GM23338 (cell line): ENCODE data around the gene COL26A1. TPM values are rescaled to one million over a fixed set of nuclear protein-coding genes. Genes with fewer than 3 reads are reported as not detected.

Source experiments
- ATAC-seq: fragments of 200-7000 bp; cut with Tn5 transposase; 3 replicates; pipeline ENCODE4 v1.9.1; 2020
- DNase-seq: peaks from one replicate; pipeline ENCODE4 v3.0.0-alpha.2; 2015; ENCODE audit warnings: low spot score
- H2AFZ ChIP-seq: fragments of 200-600 bp; sonication (generic); 2 replicates; pipeline ENCODE4 v1.8.0; 2016; ENCODE audit warnings: antibody characterized with exemption, mild to moderate bottlenecking, moderate library complexity
- H3F3A ChIP-seq: fragments of 200-600 bp; sonication (generic); replicated peaks from 2 replicates; pipeline ENCODE4 v1.8.0; 2017; ENCODE audit warnings: antibody characterized with exemption, mixed run types, low read depth
- H3K27ac ChIP-seq: fragments of 200-600 bp; sonication (generic); 2 replicates; pipeline ENCODE4 v1.6.1; 2016; ENCODE audit warnings: low read depth
- H3K27me3 ChIP-seq: fragments of 200-600 bp; sonication (generic); 2 replicates; pipeline ENCODE4 v1.8.0; 2016; ENCODE audit warnings: mild to moderate bottlenecking, mixed run types, moderate library complexity; ENCODE audit not compliant: insufficient read depth
- H3K36me3 ChIP-seq: fragments of 200-600 bp; sonication (generic); 2 replicates; pipeline ENCODE4 v1.8.0; 2016; ENCODE audit warnings: mild to moderate bottlenecking; ENCODE audit not compliant: insufficient read depth
- H3K4me1 ChIP-seq: fragments of 200-600 bp; sonication (generic); 2 replicates; pipeline ENCODE4 v1.8.0; 2016; ENCODE audit warnings: mild to moderate bottlenecking, moderate library complexity; ENCODE audit not compliant: insufficient read depth
- H3K4me2 ChIP-seq: fragments of 200-600 bp; sonication (generic); 2 replicates; pipeline ENCODE4 v1.7.1; 2017; ENCODE audit warnings: mixed run types
- H3K4me3 ChIP-seq: fragments of 200-600 bp; sonication (generic); 2 replicates; pipeline ENCODE4 v1.6.1; 2016; ENCODE audit warnings: mixed run types
- H3K79me2 ChIP-seq: fragments of 200-600 bp; sonication (generic); replicated peaks from 2 replicates; pipeline ENCODE4 v1.8.0; 2017; ENCODE audit warnings: mild to moderate bottlenecking; ENCODE audit not compliant: insufficient read depth
- H3K9me2 ChIP-seq: fragments of 200-600 bp; sonication (generic); 2 replicates; pipeline ENCODE4 v1.8.0; 2017; ENCODE audit not compliant: insufficient read depth
- H4K20me1 ChIP-seq: fragments of 200-600 bp; sonication (generic); replicated peaks from 2 replicates; pipeline ENCODE4 v1.8.0; 2017; ENCODE audit warnings: mild to moderate bottlenecking; ENCODE audit not compliant: insufficient read depth
- H3K27ac Mint-ChIP-seq: 2 replicates; pipeline ENCODE4 v1.8.0; 2020; ENCODE audit warnings: inconsistent platforms, mild to moderate bottlenecking, moderate library complexity, mixed read lengths
- H3K27me3 Mint-ChIP-seq: 3 replicates; pipeline ENCODE4 v1.8.0; 2022; ENCODE audit warnings: low read depth, mild to moderate bottlenecking, moderate library complexity, mixed read lengths, inconsistent platforms; ENCODE audit not compliant: insufficient read depth, poor library complexity
- H3K36me3 Mint-ChIP-seq: 3 replicates; pipeline ENCODE4 v1.8.0; 2021; ENCODE audit warnings: low read depth, mild to moderate bottlenecking, inconsistent platforms, moderate library complexity, mixed read lengths
- H3K4me1 Mint-ChIP-seq: 3 replicates; pipeline ENCODE4 v1.8.0; 2020; ENCODE audit warnings: mild to moderate bottlenecking, inconsistent platforms, mixed read lengths
- H3K4me3 Mint-ChIP-seq: 3 replicates; pipeline ENCODE4 v1.8.0; 2021; ENCODE audit warnings: moderate library complexity, mild to moderate bottlenecking, inconsistent platforms, mixed read lengths
- H3K9me3 Mint-ChIP-seq: 3 replicates; pipeline ENCODE4 v1.8.0; 2020; ENCODE audit warnings: moderate library complexity, mild to moderate bottlenecking, inconsistent platforms, mixed read lengths
- CREB1 ChIP-seq: fragments of 250-450 bp; sonication (Bioruptor Pico); IDR thresholded peaks from 2 replicates; pipeline ENCODE4 v1.5.0; 2020; ENCODE audit warnings: low read depth, mild to moderate bottlenecking, moderate library complexity
- JUNB ChIP-seq: IDR thresholded peaks from one replicate; pipeline ENCODE4 v1.6.1; 2016; ENCODE audit warnings: antibody characterized with exemption; ENCODE audit not compliant: unreplicated experiment
- NANOG ChIP-seq: IDR thresholded peaks from 2 replicates; pipeline ENCODE4 v1.6.1; 2016; ENCODE audit warnings: antibody characterized with exemption, borderline replicate concordance
- POLR2AphosphoS5 ChIP-seq: IDR thresholded peaks from 2 replicates; pipeline ENCODE4 v1.6.1; 2016; ENCODE audit warnings: antibody characterized with exemption, low read depth
- STAT1 ChIP-seq: IDR thresholded peaks from one replicate; pipeline ENCODE4 v1.6.1; 2016; ENCODE audit warnings: antibody characterized with exemption; ENCODE audit not compliant: unreplicated experiment
- ZNF114 ChIP-seq: fragments of 250-450 bp; sonication (Bioruptor Pico); IDR thresholded peaks from 2 replicates; pipeline ENCODE4 v1.5.0; 2020; ENCODE audit warnings: mild to moderate bottlenecking, moderate library complexity
- ZNF331 ChIP-seq: fragments of 250-450 bp; sonication (Bioruptor Pico); IDR thresholded peaks from 2 replicates; pipeline ENCODE4 v1.5.0; 2020; ENCODE audit warnings: low read depth, mild to moderate bottlenecking, moderate library complexity
- polyA plus RNA-seq: library from polyadenylated mRNA; unstranded; fragments of >200 nt; fragmentation: Nextera tagmentation; extraction: Ambion mirVana; gene quantifications from 2 replicates; pipeline ENCODE4 v1.2.1, GENCODE V29; 2016
- total RNA-seq: library from RNA; depleted of rRNA; stranded (reverse); fragments of >200 nt; shearing (Covaris generic); gene quantifications from 2 replicates; pipeline ENCODE4 v1.2.3, GENCODE V29; 2014
- TF ChIP-seq, protein P1 (sequence below): fragments of 250-450 bp; sonication (Bioruptor Pico); IDR thresholded peaks from 2 replicates; pipeline ENCODE4 v1.5.0; 2020; ENCODE audit warnings: mild to moderate bottlenecking, moderate library complexity
- TF ChIP-seq, protein P2 (sequence below), 2 experiments: fragments of 200-600 bp in 1 of 2; sonication (generic) in 1 of 2; conservative IDR thresholded peaks; 2 replicates each; pipeline versions ENCODE4 v1.5.1 to v1.6.1; 2016 to 2017; ENCODE audit warnings: antibody characterized with exemption in 2 of 2, low read depth in 2 of 2, mild to moderate bottlenecking in 2 of 2, moderate library complexity in 1 of 2
- TF ChIP-seq, protein P3 (sequence below): IDR thresholded peaks from one replicate; pipeline ENCODE4 v1.6.1; 2018; ENCODE audit warnings: antibody characterized with exemption; ENCODE audit not compliant: unreplicated experiment

COL26A1 gene
- total and polyA plus RNA-seq, 2 experiments from 2014 or later: 17.8 to 55.0 TPM

DNA sequence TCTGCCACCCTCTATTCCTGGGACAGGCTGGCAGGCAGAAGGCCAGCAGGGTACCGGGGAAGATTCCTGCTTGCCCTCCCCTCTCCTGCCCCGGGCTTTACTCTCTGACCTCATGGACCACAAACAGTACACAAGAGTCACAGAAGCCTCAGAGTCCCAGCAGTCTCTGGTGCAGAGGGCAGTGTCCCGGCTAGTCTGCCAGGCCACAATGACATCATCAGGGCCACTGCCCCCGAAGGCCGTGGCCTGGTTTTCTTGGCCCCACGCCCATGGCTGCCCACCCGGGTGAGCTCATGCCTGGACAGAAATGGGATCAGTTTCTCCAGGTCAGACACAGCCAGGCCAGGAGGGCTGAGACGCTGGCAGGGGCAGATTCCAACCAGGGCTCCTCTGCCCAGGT lies 174.5 kb downstream of the COL26A1 start:
- Histone ChIP-seq H3K27ac (no peak overlapping the region), H3K36me3 (no peaks in the 10 kb centered on the region), H3K4me3 (no peak overlapping the region), H3K4me1 (no peaks in the 10 kb centered on the region), H3K4me2 (no peak overlapping the region), H4K20me1 (no peaks in the 10 kb centered on the region), H3K9me2 (no peaks in the 10 kb centered on the region), H3F3A (no peaks in the 10 kb centered on the region), H3K79me2 (no peaks in the 10 kb centered on the region), H2AFZ (no peak overlapping the region), H3K27me3 (no peaks in the 10 kb centered on the region)
- no peak for TF ChIP-seq CREB1 (CRISPR knock-in tag)
- no peak for TF ChIP-seq STAT1
- no peak for TF ChIP-seq ZNF331 (CRISPR knock-in tag)
- TF ChIP-seq, protein P1, sequence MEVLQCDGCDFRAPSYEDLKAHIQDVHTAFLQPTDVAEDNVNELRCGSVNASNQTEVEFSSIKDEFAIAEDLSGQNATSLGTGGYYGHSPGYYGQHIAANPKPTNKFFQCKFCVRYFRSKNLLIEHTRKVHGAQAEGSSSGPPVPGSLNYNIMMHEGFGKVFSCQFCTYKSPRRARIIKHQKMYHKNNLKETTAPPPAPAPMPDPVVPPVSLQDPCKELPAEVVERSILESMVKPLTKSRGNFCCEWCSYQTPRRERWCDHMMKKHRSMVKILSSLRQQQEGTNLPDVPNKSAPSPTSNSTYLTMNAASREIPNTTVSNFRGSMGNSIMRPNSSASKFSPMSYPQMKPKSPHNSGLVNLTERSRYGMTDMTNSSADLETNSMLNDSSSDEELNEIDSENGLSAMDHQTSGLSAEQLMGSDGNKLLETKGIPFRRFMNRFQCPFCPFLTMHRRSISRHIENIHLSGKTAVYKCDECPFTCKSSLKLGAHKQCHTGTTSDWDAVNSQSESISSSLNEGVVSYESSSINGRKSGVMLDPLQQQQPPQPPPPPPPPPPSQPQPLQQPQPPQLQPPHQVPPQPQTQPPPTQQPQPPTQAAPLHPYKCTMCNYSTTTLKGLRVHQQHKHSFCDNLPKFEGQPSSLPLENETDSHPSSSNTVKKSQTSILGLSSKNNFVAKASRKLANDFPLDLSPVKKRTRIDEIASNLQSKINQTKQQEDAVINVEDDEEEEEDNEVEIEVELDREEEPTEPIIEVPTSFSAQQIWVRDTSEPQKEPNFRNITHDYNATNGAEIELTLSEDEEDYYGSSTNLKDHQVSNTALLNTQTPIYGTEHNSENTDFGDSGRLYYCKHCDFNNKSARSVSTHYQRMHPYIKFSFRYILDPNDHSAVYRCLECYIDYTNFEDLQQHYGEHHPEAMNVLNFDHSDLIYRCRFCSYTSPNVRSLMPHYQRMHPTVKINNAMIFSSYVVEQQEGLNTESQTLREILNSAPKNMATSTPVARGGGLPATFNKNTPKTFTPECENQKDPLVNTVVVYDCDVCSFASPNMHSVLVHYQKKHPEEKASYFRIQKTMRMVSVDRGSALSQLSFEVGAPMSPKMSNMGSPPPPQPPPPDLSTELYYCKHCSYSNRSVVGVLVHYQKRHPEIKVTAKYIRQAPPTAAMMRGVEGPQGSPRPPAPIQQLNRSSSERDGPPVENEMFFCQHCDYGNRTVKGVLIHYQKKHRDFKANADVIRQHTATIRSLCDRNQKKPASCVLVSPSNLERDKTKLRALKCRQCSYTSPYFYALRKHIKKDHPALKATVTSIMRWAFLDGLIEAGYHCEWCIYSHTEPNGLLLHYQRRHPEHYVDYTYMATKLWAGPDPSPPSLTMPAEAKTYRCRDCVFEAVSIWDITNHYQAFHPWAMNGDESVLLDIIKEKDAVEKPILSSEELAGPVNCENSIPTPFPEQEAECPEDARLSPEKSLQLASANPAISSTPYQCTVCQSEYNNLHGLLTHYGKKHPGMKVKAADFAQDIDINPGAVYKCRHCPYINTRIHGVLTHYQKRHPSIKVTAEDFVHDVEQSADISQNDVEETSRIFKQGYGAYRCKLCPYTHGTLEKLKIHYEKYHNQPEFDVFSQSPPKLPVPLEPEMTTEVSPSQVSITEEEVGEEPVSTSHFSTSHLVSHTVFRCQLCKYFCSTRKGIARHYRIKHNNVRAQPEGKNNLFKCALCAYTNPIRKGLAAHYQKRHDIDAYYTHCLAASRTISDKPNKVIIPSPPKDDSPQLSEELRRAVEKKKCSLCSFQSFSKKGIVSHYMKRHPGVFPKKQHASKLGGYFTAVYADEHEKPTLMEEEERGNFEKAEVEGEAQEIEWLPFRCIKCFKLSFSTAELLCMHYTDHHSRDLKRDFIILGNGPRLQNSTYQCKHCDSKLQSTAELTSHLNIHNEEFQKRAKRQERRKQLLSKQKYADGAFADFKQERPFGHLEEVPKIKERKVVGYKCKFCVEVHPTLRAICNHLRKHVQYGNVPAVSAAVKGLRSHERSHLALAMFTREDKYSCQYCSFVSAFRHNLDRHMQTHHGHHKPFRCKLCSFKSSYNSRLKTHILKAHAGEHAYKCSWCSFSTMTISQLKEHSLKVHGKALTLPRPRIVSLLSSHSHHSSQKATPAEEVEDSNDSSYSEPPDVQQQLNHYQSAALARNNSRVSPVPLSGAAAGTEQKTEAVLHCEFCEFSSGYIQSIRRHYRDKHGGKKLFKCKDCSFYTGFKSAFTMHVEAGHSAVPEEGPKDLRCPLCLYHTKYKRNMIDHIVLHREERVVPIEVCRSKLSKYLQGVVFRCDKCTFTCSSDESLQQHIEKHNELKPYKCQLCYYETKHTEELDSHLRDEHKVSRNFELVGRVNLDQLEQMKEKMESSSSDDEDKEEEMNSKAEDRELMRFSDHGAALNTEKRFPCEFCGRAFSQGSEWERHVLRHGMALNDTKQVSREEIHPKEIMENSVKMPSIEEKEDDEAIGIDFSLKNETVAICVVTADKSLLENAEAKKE: no peak
- TF ChIP-seq ZNF114 (CRISPR knock-in tag): no peak
- TF ChIP-seq, protein P2, sequence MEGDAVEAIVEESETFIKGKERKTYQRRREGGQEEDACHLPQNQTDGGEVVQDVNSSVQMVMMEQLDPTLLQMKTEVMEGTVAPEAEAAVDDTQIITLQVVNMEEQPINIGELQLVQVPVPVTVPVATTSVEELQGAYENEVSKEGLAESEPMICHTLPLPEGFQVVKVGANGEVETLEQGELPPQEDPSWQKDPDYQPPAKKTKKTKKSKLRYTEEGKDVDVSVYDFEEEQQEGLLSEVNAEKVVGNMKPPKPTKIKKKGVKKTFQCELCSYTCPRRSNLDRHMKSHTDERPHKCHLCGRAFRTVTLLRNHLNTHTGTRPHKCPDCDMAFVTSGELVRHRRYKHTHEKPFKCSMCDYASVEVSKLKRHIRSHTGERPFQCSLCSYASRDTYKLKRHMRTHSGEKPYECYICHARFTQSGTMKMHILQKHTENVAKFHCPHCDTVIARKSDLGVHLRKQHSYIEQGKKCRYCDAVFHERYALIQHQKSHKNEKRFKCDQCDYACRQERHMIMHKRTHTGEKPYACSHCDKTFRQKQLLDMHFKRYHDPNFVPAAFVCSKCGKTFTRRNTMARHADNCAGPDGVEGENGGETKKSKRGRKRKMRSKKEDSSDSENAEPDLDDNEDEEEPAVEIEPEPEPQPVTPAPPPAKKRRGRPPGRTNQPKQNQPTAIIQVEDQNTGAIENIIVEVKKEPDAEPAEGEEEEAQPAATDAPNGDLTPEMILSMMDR (conservative IDR thresholded peaks at IDR 0.05; ENCODE audit: low read depth in 2 of 2): no peak
- no peak for TF ChIP-seq NANOG
- no peak for TF ChIP-seq JUNB
- TF ChIP-seq, protein P3, sequence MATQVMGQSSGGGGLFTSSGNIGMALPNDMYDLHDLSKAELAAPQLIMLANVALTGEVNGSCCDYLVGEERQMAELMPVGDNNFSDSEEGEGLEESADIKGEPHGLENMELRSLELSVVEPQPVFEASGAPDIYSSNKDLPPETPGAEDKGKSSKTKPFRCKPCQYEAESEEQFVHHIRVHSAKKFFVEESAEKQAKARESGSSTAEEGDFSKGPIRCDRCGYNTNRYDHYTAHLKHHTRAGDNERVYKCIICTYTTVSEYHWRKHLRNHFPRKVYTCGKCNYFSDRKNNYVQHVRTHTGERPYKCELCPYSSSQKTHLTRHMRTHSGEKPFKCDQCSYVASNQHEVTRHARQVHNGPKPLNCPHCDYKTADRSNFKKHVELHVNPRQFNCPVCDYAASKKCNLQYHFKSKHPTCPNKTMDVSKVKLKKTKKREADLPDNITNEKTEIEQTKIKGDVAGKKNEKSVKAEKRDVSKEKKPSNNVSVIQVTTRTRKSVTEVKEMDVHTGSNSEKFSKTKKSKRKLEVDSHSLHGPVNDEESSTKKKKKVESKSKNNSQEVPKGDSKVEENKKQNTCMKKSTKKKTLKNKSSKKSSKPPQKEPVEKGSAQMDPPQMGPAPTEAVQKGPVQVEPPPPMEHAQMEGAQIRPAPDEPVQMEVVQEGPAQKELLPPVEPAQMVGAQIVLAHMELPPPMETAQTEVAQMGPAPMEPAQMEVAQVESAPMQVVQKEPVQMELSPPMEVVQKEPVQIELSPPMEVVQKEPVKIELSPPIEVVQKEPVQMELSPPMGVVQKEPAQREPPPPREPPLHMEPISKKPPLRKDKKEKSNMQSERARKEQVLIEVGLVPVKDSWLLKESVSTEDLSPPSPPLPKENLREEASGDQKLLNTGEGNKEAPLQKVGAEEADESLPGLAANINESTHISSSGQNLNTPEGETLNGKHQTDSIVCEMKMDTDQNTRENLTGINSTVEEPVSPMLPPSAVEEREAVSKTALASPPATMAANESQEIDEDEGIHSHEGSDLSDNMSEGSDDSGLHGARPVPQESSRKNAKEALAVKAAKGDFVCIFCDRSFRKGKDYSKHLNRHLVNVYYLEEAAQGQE: no peak
- no peak for TF ChIP-seq POLR2AphosphoS5
- DNase-seq (no peak), ATAC-seq (no peak)
- Mint-ChIP-seq H3K4me1 (peaks cover 4% of the 10 kb centered on the region; the same call in 1 of the 3 replicates), H3K9me3 (no peaks in the 10 kb centered on the region), H3K27me3 (peaks cover 5% of the 10 kb centered on the region), H3K4me3 (no peak overlapping the region), H3K27ac (no peak overlapping the region), H3K36me3 (no peaks in the 10 kb centered on the region; the same call in 2 of the 3 replicates)
